Effector memory CD8-positive, alpha-beta T cell (primary cell): ENCODE data around the gene TARS3.

Source experiments
- ATAC-seq: fragments of 150-1000 bp; cut with Tn5 transposase; replicated peaks from 2 replicates; pipeline ENCODE4 v1.10.0; 2021; ENCODE audit warnings: mild to moderate bottlenecking, moderate library complexity
- DNase-seq, 3 experiments: peaks; one replicate each; pipeline ENCODE4 v3.0.0; 2021
- H3K27ac Mint-ChIP-seq, 2 donors: one replicate each; pipeline ENCODE4 v1.8.0; 2022; ENCODE audit warnings: mild to moderate bottlenecking in 2 of 2, mixed read lengths in 2 of 2, moderate library complexity in 2 of 2
- H3K27me3 Mint-ChIP-seq, 2 donors: one replicate each; pipeline ENCODE4 v1.8.0; 2022; ENCODE audit warnings: mixed read lengths in 2 of 2
- H3K36me3 Mint-ChIP-seq: one replicate; pipeline ENCODE4 v1.8.0; 2022; ENCODE audit warnings: mild to moderate bottlenecking, moderate library complexity, mixed read lengths; ENCODE audit not compliant: insufficient read depth
- H3K4me1 Mint-ChIP-seq, 2 donors: one replicate each; pipeline ENCODE4 v1.8.0; 2022; ENCODE audit warnings: low read depth in 2 of 2, mixed read lengths in 2 of 2
- H3K4me3 Mint-ChIP-seq, 2 donors: one replicate each; pipeline ENCODE4 v1.8.0; 2022; ENCODE audit warnings: mild to moderate bottlenecking in 2 of 2, mixed read lengths in 2 of 2, moderate library complexity in 2 of 2
- H3K9me3 Mint-ChIP-seq, 2 donors: one replicate each; pipeline ENCODE4 v1.8.0; 2022; ENCODE audit warnings: mixed read lengths in 2 of 2

The TARS3 gene

GRCh38 chr15:101620671-101621070, 103.6 kb downstream of the TARS3 start:
- Mint-ChIP-seq H3K4me1 (peaks cover 15 to 27% of the 10 kb centered on the region in 2 donors), H3K9me3 (no peaks in the 10 kb centered on the region), H3K27me3 (no peaks in the 10 kb centered on the region), H3K36me3 (no peaks in the 10 kb centered on the region), H3K4me3 (no peak overlapping the region), H3K27ac (peak overlapping the region in 1 of 2 donors; percentile 88)
- ATAC-seq: no peak
- no peak for DNase-seq

DNA sequence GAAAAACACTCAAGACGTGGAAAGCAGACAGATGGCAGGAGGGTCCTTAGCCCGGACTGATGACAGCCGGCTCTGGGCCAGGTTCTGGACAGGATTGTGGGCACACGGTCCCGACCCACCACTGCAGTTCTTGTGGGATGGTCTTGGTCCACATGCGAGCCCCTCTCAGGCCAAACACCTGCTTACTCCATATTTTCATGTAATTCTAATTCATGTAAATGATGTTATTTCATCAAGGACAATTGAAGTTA, 104.7 kb downstream of the TARS3 start:
- Mint-ChIP-seq H3K4me3 (no peak overlapping the region), H3K9me3 (no peaks in the 10 kb centered on the region), H3K27ac (no peak overlapping the region), H3K4me1 (peaks cover 13 to 22% of the 10 kb centered on the region in 2 donors), H3K27me3 (no peaks in the 10 kb centered on the region), H3K36me3 (no peaks in the 10 kb centered on the region)
- DNase-seq (no peak), ATAC-seq (no peak)

GRCh38 chr15:101618851-101619614, 105.2 kb downstream of the TARS3 start:
- ATAC-seq: no peak
- Mint-ChIP-seq H3K9me3 (no peaks in the 10 kb centered on the region), H3K27me3 (no peaks in the 10 kb centered on the region), H3K27ac (peak overlapping the region in 1 of 2 donors; percentile 72), H3K36me3 (no peaks in the 10 kb centered on the region), H3K4me3 (no peak overlapping the region), H3K4me1 (peaks cover 12 to 19% of the 10 kb centered on the region in 2 donors)
- DNase-seq: no peak

DNA sequence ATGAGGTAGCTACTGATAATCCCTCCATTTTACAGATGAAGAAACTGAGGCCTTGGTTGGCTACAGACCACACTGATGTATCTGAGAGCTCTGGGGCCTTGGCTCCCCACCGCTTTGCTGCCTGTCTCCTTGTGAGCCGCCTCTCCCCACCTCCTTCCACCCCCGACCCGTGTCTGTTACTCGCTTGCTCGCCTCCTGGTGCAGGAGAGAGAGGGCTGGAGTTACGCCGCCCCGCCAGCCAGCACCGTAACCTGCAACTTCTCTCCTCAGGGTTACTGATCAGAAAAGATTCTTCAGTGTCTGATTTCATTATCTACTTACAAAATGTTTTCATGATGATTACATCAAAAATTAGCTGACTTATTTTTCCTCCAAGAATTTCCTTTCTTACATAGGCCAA, 106.2 kb downstream of the TARS3 start:
- Mint-ChIP-seq H3K4me1 (peaks cover 10 to 12% of the 10 kb centered on the region in 2 donors), H3K36me3 (no peaks in the 10 kb centered on the region), H3K9me3 (no peaks in the 10 kb centered on the region), H3K4me3 (peak overlapping the region in 1 of 2 donors; percentile 4), H3K27ac (peak overlapping the region in 1 of 2 donors; percentile 72), H3K27me3 (no peaks in the 10 kb centered on the region)
- ATAC-seq (no peak), DNase-seq (no peak)

DNA sequence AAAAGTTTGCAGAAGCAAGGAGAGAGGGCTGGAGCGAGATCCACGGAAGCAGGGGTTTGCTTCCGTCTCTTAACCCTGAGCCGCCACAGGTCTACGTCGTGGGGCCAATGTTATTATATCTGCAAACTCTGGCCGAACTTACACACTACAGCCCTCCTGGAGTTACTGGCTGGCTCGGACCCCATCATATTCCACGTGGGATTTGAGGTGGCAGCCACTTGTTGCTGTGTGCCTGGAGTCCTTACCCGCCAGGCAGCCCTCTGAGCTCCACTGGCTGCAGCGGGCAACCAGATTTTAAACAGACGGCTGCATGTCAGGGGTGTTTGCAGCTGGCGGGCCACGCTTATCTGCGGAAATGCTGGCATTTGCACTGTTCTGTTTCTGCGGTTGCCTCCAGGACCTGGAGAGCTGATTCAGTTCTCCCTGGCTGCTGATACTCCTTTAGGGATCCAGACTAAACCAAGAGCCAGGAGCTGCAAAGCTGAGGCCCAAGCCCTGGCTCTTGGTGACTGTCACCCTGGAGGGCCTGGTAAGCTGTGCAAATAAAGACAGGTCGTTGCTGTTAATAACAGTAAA, 106.8 kb downstream of the TARS3 start:
- Mint-ChIP-seq H3K27ac (no peak overlapping the region), H3K4me1 (peaks cover 7 to 9% of the 10 kb centered on the region in 2 donors), H3K9me3 (no peaks in the 10 kb centered on the region), H3K36me3 (no peaks in the 10 kb centered on the region), H3K27me3 (peaks cover 0 to 1% of the 10 kb centered on the region in 2 donors), H3K4me3 (no peak overlapping the region)
- DNase-seq (no peak), ATAC-seq (no peak)

DNA sequence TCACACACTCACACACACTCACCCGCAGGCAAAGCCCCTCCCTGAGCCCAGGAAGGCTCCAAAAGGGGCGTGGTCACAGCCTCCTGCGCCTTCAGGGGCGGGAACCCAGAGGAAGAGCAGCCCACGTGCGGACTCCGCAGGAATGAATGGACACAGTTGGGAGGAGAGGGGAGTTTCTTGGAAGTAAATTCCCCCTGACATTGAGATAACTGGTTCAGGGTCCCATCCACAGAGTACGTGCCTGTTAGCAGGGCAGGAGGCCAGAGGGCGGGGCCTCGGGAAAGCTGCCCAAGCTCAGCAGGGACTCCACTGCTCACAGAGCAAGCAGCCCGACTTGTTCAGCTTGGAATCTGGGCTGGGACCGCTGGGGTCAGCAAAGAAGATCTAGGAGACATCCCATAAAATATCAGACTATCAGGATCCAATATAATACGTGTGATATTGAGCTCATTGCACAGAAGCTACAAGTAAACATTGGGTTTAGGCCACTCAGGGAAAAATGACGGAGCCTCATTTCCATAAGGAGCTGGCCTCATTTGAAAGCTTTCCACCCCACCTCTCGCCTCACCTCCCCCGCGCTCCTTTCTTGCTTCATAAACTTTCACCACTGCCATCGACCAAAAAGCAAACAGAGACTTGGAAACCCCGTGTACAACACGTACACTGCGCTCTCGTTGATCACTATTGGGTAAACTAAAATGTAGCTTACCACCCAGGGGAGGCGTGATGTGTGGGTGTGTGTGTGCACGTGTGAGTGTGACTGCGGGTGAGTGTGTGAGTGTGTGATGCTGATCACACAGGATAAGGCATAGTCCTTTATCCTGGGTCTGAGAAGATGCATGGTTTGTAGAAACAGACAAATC, 108.1 kb downstream of the TARS3 start:
- no peak for DNase-seq
- H3K4me1 Mint-ChIP-seq: no peaks in the 10 kb centered on the region
- peaks cover 0 to 7% of the 10 kb centered on the region in 2 donors for H3K27me3 Mint-ChIP-seq
- no peak for ATAC-seq
- no peaks in the 10 kb centered on the region for H3K9me3 Mint-ChIP-seq
- H3K36me3 Mint-ChIP-seq: no peaks in the 10 kb centered on the region
- H3K27ac Mint-ChIP-seq: no peak overlapping the region
- H3K4me3 Mint-ChIP-seq: no peak overlapping the region

DNA sequence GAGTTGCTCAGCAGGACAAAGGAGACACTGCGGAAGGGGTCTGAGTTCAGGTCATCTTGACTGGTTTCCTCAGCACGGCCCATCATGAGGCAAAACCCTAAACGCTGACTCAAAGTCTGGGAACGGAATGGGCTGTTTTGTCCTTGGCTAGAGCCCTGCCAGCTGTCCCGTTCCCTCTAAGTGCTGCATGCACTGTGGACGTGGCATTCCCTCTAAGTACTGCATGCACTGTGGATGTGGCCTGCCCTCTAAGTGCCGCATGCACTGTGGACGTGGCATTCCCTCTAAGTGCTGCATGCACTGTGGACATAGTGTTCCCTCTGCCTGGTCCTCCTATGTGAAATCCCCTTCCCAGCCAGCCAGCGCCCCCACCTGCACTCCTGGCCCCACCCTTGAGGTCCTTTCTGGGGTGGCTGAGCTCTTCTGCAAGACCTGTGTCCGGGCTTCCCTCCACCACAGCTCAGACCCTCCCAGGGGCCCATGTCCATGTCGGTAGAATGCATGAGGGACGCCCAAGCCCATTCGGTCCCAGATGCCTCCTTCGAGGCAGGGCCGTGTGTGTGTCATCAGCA, 108.8 kb downstream of the TARS3 start:
- no peaks in the 10 kb centered on the region for H3K36me3 Mint-ChIP-seq
- ATAC-seq (no peak), DNase-seq (no peak)
- H3K9me3 Mint-ChIP-seq: no peaks in the 10 kb centered on the region
- peaks cover 0 to 13% of the 10 kb centered on the region in 2 donors for H3K27me3 Mint-ChIP-seq
- no peak overlapping the region for H3K4me3 Mint-ChIP-seq
- no peaks in the 10 kb centered on the region for H3K4me1 Mint-ChIP-seq
- no peak overlapping the region for H3K27ac Mint-ChIP-seq

DNA sequence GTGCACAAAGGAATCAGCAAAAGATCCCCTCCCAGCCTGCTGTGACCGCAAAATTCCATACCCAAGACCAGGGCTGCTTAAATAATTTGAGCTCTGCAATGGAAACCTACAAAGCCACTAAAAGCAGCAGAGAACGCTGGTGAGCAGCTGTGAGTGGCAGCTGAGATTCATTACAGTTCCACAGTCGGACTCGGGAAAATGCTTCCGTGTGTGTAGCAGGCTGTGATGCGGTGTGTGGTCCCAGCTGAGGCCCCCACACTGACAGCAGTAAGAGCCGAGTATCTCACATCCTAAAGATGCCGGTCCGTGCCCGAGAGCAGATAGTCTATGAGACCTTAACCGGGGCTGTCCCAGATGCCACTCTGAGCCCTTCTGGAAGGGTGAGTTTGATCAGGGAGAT, 109.5 kb downstream of the TARS3 start:
- H3K36me3 Mint-ChIP-seq: no peaks in the 10 kb centered on the region
- ATAC-seq: no peak
- DNase-seq: no peak
- no peaks in the 10 kb centered on the region for H3K4me1 Mint-ChIP-seq
- no peak overlapping the region for H3K4me3 Mint-ChIP-seq
- H3K9me3 Mint-ChIP-seq: no peaks in the 10 kb centered on the region
- no peak overlapping the region for H3K27ac Mint-ChIP-seq
- H3K27me3 Mint-ChIP-seq: peaks cover 0 to 19% of the 10 kb centered on the region in 2 donors

DNA sequence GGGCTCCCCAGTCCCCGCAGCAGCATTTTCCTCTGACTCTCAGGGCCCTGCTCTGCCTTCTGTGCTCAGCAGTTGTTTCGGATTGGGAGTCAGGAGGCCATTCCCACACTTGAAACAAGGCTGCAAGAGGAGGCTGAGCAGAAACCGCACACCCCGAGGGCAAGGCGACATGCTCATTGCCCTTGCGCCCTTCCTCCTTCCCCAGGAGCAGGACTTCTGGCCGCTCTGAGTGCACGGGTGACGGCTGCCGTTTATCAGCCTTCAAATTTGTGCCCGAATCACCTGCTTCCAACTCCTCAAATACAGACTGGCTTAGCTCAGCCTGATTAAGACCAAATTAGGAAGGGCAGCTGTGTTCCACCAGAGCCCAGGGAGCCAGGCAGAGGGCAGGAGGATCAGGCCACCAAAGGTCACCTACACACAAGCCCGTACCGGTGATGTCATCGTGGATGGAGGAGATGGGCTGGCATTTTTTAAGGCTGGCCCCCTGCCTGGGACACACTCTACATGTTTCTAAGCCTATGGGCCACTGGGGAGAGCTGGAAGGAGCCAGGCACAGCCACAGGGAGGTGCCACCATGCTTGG, 110.2 kb downstream of the TARS3 start:
- DNase-seq (no peak), ATAC-seq (no peak)
- Mint-ChIP-seq H3K9me3 (no peaks in the 10 kb centered on the region), H3K4me3 (no peak overlapping the region), H3K27ac (no peak overlapping the region), H3K36me3 (no peaks in the 10 kb centered on the region), H3K4me1 (no peaks in the 10 kb centered on the region), H3K27me3 (peaks cover 0 to 19% of the 10 kb centered on the region in 2 donors)

GRCh38 chr15:101613130-101614000, 110.9 kb downstream of the TARS3 start:
- Mint-ChIP-seq H3K9me3 (no peaks in the 10 kb centered on the region), H3K36me3 (no peaks in the 10 kb centered on the region), H3K4me1 (no peaks in the 10 kb centered on the region), H3K27me3 (peaks cover 0 to 19% of the 10 kb centered on the region in 2 donors), H3K4me3 (no peak overlapping the region), H3K27ac (no peak overlapping the region)
- DNase-seq: no peak
- no peak for ATAC-seq

DNA sequence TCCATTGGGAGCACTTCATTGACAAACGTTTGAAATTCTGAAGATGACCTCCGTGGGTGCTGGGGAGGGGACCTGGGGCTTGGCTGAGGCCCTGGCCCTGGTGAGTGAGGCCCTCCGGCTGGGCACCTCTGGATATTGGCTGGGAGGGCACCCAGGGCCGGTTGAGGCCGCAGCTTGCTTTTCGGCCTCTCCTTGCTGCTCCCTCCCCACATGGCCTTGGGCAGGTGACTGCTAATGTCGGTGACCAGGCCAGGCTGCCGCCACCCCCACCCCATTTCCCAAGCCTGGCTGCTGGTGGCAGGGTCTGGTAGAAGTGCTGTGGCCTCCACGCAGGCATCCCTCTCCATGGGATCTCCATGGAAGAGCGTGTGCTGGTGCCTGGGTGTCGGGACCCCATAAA, 111.6 kb downstream of the TARS3 start:
- H3K4me1 Mint-ChIP-seq: no peaks in the 10 kb centered on the region
- H3K9me3 Mint-ChIP-seq: no peaks in the 10 kb centered on the region
- peaks cover 0 to 19% of the 10 kb centered on the region in 2 donors for H3K27me3 Mint-ChIP-seq
- ATAC-seq (no peak), DNase-seq (no peak)
- H3K4me3 Mint-ChIP-seq: no peak overlapping the region
- H3K36me3 Mint-ChIP-seq: no peaks in the 10 kb centered on the region
- H3K27ac Mint-ChIP-seq: no peak overlapping the region

DNA sequence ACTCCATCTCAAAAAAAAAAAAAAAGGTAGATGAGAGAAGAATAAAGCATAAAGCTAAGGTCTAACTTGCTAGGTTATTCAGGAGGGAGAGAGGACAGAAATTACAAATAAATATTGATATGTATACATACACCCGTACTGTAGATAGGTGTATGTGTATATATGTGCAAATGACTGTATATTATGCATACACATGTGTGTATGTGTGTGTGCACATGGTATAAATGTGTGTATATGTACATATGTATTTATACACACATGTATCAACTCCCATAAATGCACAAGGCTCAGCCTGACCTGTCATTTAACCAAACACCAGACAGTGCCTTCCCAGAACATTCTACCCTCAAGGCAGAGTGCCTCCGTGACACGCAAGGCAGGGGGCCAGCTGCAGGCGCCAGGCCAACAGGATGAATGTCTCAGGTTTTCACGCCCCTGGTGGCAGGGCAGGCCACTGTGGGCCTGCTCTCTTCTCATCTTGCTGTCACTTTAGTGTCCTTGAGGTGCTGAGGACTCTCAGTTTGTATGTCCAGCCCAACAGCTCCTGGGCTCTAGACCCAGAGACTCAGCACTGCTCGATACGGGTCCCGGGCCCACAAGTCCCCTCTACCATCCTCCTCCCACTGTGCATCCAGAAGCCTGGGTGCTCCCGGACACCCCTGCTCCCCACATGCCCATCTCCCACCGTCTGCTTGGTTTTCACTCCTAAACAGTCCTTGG, 112.5 kb downstream of the TARS3 start:
- Mint-ChIP-seq H3K4me1 (no peaks in the 10 kb centered on the region), H3K27me3 (peaks cover 0 to 19% of the 10 kb centered on the region in 2 donors), H3K27ac (peak overlapping the region in 1 of 2 donors; percentile 82), H3K36me3 (no peaks in the 10 kb centered on the region), H3K4me3 (no peak overlapping the region), H3K9me3 (no peaks in the 10 kb centered on the region)
- DNase-seq: no peak
- ATAC-seq: no peak
